ENCODE results near the gene RPTN.

RPTN gene

DNA sequence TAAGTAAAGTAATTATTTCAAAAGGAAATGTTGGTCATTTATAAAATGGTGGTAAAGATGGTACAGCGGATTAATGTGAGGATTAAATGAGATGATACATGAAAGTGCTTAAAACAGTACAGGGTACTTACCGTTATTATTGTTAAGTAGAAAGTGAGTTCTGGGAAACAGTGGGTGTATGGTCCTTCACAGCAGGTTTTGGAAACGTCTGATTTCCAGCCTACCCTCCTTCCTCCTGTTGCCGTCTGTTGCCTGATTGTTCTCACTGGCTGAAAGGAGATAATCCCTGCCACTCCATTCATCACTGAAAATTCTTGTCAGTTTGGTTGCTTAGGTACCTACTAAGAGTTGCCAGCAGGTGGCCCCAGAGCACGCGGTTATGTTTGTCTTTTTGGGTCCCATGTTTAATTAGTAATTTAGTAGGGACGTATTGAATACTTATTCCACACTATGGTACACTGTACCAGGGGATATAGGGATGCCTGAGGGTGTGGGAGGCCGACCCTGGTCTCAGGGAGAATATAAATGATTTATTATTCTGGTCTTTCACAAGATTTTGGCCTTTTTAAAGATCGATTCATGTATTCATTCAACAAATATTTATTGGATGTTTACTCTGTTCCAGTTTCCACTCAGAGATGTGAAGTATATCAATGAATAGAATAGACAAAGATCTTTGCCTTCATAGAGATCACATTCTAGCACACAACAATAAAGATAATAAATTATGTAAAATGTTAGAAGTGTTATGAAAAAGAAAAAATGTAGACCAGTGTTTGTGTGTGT, 30.8 kb upstream of the RPTN start:
- DNase-seq (ENCODE audit: extremely low read depth, insufficient read length) = peak; percentile 11
- H3K4me3 ChIP-seq (replicated peaks; ENCODE audit: low read depth, low read length) = no peak overlapping the region
- no peaks in the 10 kb centered on the region for H3K36me3 ChIP-seq (ENCODE audit: control insufficient read depth, insufficient read depth, low read length)
- H3K27me3 ChIP-seq (replicated peaks; ENCODE audit: control insufficient read depth, insufficient read depth, low read length) = no peaks in the 10 kb centered on the region
- TF ChIP-seq, protein P1, sequence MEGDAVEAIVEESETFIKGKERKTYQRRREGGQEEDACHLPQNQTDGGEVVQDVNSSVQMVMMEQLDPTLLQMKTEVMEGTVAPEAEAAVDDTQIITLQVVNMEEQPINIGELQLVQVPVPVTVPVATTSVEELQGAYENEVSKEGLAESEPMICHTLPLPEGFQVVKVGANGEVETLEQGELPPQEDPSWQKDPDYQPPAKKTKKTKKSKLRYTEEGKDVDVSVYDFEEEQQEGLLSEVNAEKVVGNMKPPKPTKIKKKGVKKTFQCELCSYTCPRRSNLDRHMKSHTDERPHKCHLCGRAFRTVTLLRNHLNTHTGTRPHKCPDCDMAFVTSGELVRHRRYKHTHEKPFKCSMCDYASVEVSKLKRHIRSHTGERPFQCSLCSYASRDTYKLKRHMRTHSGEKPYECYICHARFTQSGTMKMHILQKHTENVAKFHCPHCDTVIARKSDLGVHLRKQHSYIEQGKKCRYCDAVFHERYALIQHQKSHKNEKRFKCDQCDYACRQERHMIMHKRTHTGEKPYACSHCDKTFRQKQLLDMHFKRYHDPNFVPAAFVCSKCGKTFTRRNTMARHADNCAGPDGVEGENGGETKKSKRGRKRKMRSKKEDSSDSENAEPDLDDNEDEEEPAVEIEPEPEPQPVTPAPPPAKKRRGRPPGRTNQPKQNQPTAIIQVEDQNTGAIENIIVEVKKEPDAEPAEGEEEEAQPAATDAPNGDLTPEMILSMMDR (IDR thresholded peaks at IDR 0.05; ENCODE audit: insufficient read depth, low read length, poor library complexity, severe bottlenecking) = peak; percentile 82

DNA sequence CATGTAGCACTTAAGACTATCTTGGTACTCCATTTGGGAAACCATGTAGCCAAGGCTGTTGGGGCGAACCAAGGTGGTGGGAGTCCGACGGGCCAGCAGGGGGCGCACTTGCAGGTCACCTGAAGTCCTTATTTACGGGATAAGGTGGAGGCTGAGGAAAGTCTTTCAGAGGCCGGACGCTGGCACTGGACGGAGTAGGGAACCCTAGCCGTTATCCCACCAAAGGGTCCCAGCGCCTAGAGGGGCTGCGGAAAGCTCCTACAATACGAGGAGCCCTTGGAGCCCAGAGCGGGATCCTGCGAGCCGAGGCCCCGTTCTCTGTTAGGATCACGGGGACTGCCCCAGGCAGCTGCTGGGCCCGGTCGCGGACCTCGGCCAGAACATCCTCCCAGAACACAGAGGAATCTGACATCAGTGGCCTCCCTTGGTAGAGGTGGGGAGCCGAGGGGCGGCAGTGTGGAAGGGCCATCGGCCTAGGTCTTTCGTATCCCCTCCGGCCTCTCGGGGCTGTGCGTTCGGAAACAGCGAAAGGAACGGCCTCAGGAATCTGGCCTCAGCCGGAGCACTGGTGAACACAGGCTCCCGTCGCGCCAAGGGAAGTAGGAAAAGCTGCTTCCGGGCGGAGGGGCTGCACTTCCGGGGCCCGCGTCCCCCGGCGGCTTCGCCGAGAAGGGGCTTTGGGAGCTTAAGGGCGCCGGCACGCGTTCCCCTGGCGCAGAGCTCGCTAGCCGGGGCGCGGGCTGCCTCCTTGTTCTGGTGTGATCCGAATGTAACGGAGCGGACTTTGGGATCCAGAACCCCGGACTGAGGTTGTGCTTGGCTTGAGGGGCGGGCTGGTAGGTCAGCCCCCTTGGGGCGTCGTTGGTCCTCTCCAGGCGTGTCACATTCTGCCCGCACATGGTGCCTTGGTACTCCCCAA, 29.9 kb upstream of the RPTN start:
- peak overlapping the region; percentile 52 for H3K4me3 ChIP-seq (replicated peaks; ENCODE audit: low read depth, low read length)
- TF ChIP-seq, protein P1 (IDR thresholded peaks at IDR 0.05; ENCODE audit: insufficient read depth, low read length, poor library complexity, severe bottlenecking) = peak; percentile 89
- DNase-seq (ENCODE audit: extremely low read depth, insufficient read length) = peak; percentile 74
- no peaks in the 10 kb centered on the region; the same call in 1 of the 2 replicates for H3K27me3 ChIP-seq (replicated peaks; ENCODE audit: control insufficient read depth, insufficient read depth, low read length)
- H3K36me3 ChIP-seq (ENCODE audit: control insufficient read depth, insufficient read depth, low read length) = no peaks in the 10 kb centered on the region

DNA sequence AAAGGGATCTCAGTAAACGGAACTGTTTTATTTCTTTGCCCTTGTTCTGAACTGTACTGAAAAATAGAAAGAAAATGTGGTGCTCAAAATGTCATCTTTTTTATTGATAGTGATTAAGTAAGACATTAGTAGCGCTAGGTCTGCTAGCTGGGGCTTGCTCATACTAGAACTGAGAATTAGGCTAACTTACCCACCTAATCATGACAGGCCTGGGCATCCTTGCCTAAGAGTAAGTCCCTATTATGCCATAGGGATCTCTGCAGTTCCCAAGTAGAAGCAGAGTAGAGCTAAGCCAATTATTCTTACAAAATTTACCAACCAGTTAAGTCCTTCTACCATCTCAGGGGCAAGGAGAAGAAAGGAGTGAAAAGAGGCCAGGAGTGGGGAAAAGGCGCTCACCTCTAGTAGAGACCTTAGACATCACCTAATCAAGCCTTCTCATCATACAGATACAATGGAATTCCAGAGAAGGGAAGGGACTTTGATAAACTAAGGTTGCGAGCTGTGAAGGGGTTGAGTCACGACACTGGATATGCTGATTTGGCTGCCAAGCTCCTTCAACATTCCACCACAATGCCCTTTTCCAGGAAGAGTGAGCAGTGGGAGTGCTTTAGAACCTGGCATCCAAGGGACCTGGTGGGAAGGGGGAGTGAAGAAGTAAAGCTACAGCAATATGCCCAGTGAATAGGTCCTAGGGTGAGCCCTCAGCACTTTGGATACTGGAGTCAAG, 27.7 kb upstream of the RPTN start:
- TF ChIP-seq, protein P1 (IDR thresholded peaks at IDR 0.05; ENCODE audit: insufficient read depth, low read length, poor library complexity, severe bottlenecking) = no peak

DNA sequence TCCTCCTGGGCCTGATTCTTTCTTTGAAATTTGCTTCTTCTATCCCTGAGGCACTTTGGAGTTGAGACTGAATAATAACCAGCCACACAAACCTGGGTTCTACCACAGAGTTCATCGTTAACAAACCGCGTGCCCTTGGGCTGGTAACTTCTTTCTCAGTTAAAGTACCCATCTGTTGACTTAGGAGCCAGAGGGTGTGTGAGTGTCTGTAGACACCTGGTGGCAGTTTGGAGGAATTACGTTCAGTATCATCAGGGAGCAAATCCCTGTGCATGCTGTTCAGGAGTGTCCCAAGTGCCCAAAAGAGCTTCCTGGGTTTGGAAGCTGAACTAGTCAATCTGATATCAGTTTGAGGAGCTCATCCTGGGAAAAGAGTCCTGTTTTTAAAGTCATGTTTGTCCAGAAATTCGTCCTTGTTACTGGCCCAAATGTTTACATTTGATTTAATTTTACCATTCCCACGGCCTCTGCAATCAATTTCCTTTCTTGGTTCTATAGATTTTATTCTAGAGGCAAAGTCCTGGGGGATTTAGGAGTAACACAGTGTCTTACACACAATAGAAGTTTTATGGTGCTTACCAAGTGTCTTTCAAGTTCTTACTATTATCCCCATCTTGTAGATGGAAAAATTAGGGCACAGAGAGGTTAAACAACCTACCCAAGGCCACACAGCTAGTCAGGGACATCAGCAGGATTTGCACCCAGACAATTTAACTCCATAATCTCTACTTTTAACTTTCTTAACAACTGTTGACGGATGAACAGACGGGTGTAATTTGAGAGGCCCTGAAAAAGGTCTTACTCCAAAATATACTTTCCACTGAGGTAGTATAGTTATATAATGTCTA, 26.7 kb upstream of the RPTN start:
- peak; percentile 10 for DNase-seq (ENCODE audit: extremely low read depth, insufficient read length)
- Histone ChIP-seq H3K4me3 (replicated peaks; ENCODE audit: low read depth, low read length) (no peak overlapping the region), H3K27me3 (replicated peaks; ENCODE audit: control insufficient read depth, insufficient read depth, low read length) (no peaks in the 10 kb centered on the region; the same call in none of the 2 replicates), H3K36me3 (ENCODE audit: control insufficient read depth, insufficient read depth, low read length) (no peaks in the 10 kb centered on the region)
- TF ChIP-seq, protein P1 (IDR thresholded peaks at IDR 0.05; ENCODE audit: insufficient read depth, low read length, poor library complexity, severe bottlenecking) = peak; percentile 79

More for the DNA sequence above, 27.7 kb upstream of the RPTN start:
- H3K4me3 ChIP-seq (replicated peaks; ENCODE audit: low read depth, low read length) = no peak overlapping the region
- H3K27me3 ChIP-seq (replicated peaks; ENCODE audit: control insufficient read depth, insufficient read depth, low read length) = no peaks in the 10 kb centered on the region; the same call in none of the 2 replicates
- no peak for DNase-seq (ENCODE audit: extremely low read depth, insufficient read length)
- H3K36me3 ChIP-seq (ENCODE audit: control insufficient read depth, insufficient read depth, low read length) = no peaks in the 10 kb centered on the region

DNA sequence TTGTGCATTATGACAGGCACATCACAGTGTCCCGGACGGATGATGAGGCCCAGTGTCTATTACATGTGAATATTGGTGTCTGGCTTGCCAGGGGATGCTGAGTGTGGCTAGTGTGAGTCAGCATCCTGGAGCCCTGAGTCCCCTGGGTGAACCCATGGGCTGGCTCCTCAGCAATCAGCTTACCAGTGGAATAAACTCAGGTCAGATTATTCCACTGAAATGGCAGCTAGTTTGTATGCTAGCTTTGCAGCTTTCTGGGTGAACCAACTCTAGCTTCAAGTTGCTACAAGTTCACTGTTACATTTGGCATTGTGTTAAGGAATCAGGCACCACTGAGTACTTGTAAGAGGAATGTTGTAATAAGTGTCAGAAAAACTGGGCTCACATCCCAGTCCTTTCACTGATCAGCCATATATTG, 23.9 kb upstream of the RPTN start:
- no peak for DNase-seq (ENCODE audit: extremely low read depth, insufficient read length)

More for the DNA sequence above, 23.9 kb upstream of the RPTN start:
- TF ChIP-seq, protein P1 (IDR thresholded peaks at IDR 0.05; ENCODE audit: insufficient read depth, low read length, poor library complexity, severe bottlenecking) = no peak
- Histone ChIP-seq H3K27me3 (replicated peaks; ENCODE audit: control insufficient read depth, insufficient read depth, low read length) (no peaks in the 10 kb centered on the region; the same call in none of the 2 replicates), H3K4me3 (replicated peaks; ENCODE audit: low read depth, low read length) (no peak overlapping the region), H3K36me3 (ENCODE audit: control insufficient read depth, insufficient read depth, low read length) (no peaks in the 10 kb centered on the region)

Measured in GM06990 (cell line).